K562 (cell line): ENCODE data around the gene TADA1.

Experiments
- POLR2A ChIP-seq: fragments of 450-650 bp; conservative IDR thresholded peaks from 2 replicates; pipeline ENCODE4 v1.6.1; 2016
- RAD21 ChIP-seq, 2 experiments: fragments of 250-450 bp in 1 of 2; fragments of 450-650 bp in 1 of 2; sonication (Bioruptor Pico) in 1 of 2; formaldehyde crosslinking in 1 of 2; IDR thresholded peaks in 1 of 2; conservative IDR thresholded peaks in 1 of 2; 2 replicates each; pipeline versions ENCODE4 v1.4.0 to v1.8.0; 2020 to 2022; ENCODE audit warnings: mild to moderate bottlenecking in 2 of 2, moderate library complexity in 1 of 2
- SAFB2 ChIP-seq: fragments of 200-400 bp; formaldehyde crosslinking; IDR thresholded peaks from 2 replicates; pipeline ENCODE4 v1.6.1; 2018; ENCODE audit warnings: borderline replicate concordance, low read length, low read depth, moderate library complexity; ENCODE audit not compliant: severe bottlenecking
- TAF1 ChIP-seq: IDR thresholded peaks from 2 replicates; pipeline ENCODE4 v1.6.1; 2011; ENCODE audit warnings: mild to moderate bottlenecking, low read length, moderate library complexity; ENCODE audit not compliant: insufficient read depth, control insufficient read depth, severe bottlenecking; ENCODE audit errors: extremely low read depth
- THRAP3 ChIP-seq: fragments of 450-650 bp; IDR thresholded peaks from 2 replicates; pipeline ENCODE4 v1.6.1; 2016; ENCODE audit warnings: mild to moderate bottlenecking, inconsistent platforms, borderline replicate concordance
- TF ChIP-seq, protein P1 (sequence below), 3 experiments: IDR thresholded peaks in 2 of 3; conservative IDR thresholded peaks in 1 of 3; 2 replicates each; pipeline ENCODE4 v1.5.1; 2011 to 2012; ENCODE audit warnings: low read length in 3 of 3, mild to moderate bottlenecking in 3 of 3, control low read depth in 2 of 3, improper control_type of control experiment in 1 of 3, inconsistent platforms in 1 of 3, low read depth in 1 of 3, mixed read lengths in 1 of 3, moderate library complexity in 1 of 3; ENCODE audit not compliant: insufficient read depth in 2 of 3
- TF ChIP-seq, protein P2 (sequence below): sonication (generic); formaldehyde crosslinking; IDR thresholded peaks from 2 replicates; pipeline ENCODE4 v1.8.1; 2023; ENCODE audit warnings: mild to moderate bottlenecking, missing genetic modification reagents

DNA sequence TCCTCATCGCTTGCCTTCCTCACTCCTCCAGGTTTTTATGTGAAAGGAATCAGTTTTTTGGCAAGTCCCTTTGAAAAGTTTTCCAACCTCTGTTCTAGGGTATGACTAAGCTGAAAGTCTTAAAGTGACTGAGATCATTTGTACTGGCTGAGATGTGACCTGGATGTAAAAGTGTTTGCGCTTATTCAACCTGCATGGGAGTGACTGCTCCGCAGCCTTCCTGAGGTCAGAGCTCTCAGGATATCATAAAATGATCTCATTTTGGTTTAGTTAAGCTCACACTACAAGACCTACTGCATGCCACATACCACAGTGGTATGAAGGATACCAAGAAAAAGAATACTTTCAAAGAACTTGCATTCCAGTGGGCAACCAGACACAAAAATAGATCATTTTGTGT is 29.8 kb upstream of the TADA1 start:
- TF ChIP-seq, protein P1, sequence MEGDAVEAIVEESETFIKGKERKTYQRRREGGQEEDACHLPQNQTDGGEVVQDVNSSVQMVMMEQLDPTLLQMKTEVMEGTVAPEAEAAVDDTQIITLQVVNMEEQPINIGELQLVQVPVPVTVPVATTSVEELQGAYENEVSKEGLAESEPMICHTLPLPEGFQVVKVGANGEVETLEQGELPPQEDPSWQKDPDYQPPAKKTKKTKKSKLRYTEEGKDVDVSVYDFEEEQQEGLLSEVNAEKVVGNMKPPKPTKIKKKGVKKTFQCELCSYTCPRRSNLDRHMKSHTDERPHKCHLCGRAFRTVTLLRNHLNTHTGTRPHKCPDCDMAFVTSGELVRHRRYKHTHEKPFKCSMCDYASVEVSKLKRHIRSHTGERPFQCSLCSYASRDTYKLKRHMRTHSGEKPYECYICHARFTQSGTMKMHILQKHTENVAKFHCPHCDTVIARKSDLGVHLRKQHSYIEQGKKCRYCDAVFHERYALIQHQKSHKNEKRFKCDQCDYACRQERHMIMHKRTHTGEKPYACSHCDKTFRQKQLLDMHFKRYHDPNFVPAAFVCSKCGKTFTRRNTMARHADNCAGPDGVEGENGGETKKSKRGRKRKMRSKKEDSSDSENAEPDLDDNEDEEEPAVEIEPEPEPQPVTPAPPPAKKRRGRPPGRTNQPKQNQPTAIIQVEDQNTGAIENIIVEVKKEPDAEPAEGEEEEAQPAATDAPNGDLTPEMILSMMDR (IDR thresholded peaks at IDR 0.05 in 2 of 3, conservative IDR thresholded peaks at IDR 0.05 in 1 of 3; ENCODE audit: insufficient read depth in 2 of 3, low read depth in 1 of 3, low read length in 3 of 3) = no peak
- TF ChIP-seq RAD21 (CRISPR knock-in tag; conservative IDR thresholded peaks at IDR 0.05 in 1 of 2, IDR thresholded peaks at IDR 0.05 in 1 of 2) = no peak
- no peak for TF ChIP-seq TAF1
- TF ChIP-seq, protein P2, sequence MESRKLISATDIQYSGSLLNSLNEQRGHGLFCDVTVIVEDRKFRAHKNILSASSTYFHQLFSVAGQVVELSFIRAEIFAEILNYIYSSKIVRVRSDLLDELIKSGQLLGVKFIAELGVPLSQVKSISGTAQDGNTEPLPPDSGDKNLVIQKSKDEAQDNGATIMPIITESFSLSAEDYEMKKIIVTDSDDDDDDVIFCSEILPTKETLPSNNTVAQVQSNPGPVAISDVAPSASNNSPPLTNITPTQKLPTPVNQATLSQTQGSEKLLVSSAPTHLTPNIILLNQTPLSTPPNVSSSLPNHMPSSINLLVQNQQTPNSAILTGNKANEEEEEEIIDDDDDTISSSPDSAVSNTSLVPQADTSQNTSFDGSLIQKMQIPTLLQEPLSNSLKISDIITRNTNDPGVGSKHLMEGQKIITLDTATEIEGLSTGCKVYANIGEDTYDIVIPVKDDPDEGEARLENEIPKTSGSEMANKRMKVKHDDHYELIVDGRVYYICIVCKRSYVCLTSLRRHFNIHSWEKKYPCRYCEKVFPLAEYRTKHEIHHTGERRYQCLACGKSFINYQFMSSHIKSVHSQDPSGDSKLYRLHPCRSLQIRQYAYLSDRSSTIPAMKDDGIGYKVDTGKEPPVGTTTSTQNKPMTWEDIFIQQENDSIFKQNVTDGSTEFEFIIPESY (CRISPR knock-in tag) = no peak
- no peak for TF ChIP-seq SAFB2
- TF ChIP-seq POLR2A = no peak
- TF ChIP-seq THRAP3 = no peak
